ENCODE results near the gene SMTNL2.
"Not testable (repeated sequence)": the region's sequence is repeated elsewhere in the genome, so short reads cannot be mapped to it uniquely, and the experiment has no call there.

SMTNL2 gene

DNA sequence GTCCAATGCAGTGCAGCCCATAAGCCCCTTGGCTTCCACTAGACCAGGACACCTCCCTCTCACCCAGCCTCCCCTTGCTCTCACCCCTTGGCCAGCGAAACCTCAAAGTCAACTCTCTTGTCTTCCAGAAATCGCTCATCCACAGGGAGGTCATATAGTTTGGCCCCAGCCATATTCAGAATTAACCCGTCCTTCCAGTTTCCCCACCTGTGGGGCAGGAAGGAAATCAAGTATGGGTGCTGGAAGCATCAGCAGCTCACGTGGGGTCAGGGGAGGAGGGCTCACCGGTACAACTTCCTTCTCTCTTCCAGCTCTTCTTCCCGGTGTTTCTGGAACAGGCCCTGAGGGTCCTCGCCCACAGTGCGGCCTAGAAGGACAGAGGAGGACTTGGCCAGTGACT lies 54.4 kb downstream of the SMTNL2 start:
- not testable (repeated sequence) for DNase-seq

DNA sequence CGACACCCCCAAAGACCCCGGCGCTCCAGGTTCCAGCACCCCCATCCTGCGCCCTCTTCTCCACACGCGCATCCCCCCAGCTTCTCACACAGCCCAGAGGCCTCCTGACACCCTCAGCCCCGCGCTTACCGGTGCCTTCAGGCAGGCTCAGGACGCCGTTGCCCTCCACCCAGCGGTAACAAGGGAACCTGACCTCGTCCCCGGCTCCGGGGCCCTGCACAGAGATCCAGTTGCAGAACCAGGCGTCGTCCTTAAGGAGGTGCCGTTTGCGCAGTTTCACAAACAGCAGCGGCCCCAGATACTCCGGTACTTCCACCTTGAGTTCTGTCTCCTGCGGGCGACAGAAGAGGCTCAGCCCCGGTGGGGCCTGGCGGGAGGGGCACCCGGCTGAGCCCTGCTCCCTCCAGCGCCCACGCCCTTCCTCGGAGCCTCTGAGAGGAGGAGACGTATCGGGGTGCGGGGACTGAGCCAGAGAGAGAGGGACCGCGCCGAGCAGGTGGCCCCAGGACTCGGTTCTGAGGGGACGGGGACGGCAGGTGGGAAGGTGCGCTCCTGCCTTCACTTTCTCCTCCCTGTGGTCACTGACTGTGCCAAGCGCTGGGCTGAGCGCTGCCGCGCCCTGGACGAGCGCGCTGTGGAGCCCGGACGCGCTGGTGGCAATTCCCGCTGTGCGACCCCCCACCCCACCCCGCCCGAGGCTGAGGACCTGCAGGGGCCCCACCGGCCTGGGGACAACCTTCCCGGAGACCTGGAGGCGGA lies 55.2 kb downstream of the SMTNL2 start:
- peak; percentile 44 for DNase-seq

DNA sequence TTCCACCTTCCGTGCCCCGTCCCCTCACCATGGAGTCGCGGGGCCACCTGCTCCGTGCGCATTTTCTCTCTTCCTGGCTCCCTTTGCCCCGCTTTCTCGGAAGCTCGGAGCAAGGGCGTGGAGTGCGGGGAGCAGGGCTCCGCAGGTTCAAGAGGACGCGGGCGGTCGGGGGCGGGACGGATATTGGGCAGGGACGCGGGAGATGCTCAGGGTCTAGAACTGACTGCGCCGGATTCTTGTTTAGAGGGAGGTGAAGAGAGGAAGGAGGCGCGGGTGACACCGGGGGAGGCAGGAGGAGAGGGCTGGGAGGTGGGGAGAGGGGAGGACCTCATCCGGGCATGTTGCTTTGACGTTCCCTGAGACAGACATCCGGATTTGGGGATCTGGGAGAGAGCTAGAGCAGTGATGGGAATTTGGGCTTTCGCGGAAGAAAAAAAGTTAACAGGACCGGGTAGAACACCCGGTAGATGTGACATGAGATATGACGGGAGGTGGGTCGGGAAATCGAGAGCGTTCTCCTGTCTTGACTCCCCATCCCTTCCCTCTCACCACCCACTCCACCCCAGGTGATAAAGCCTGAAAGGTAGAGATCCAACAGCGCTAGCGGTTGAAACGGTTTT lies 56.4 kb downstream of the SMTNL2 start:
- DNase-seq: peak; percentile 32

DNA sequence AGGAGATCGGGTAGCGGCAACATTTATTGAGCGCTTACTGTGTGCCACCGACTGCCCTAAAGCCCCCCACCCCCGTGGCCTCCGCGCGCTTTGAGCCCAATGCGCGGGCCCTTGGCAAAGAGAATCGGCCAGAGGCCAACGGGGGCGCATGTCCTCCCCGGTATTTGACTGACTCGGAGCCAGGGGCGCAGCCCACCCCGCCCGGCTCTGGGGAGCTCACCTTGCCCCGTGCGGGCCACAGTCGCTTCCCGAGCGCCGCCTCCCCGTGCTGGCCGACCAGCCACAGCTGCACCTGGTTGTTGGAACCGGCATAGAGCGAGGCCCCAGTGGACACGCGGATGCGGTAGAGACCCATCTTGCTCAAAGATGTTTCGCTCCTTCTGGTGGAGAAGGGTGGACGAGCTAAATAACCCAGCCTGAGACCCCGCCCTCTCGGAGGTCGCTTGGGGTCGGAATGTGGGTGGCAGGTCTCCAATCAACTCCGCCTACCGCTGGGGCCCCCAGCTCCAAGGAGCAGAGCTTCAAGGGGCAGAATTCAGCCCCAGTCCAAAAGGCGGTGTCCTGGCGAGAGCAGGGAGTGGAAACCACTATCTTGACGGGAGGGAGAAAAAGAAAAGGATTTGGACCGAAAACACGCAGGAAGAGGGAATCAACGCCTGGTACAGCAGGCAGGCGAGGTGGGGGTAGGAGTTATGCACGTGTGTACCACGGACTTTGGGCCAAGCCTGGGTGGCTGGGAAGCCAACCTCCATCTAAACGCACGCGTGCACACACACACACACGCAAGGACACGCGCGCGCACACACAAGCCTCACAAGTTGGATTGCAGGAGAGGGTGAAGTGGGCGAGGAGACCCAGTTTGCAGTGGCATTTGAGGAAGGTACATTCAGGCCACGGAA lies 57.2 kb downstream of the SMTNL2 start, which contains the start of gene ALOX15:
ALOX15 (minus strand) TSS at position 382 of the 899 bp plus-strand sequence; CDS start at position 355, 27 bp downstream.
- no peak for DNase-seq

DNA sequence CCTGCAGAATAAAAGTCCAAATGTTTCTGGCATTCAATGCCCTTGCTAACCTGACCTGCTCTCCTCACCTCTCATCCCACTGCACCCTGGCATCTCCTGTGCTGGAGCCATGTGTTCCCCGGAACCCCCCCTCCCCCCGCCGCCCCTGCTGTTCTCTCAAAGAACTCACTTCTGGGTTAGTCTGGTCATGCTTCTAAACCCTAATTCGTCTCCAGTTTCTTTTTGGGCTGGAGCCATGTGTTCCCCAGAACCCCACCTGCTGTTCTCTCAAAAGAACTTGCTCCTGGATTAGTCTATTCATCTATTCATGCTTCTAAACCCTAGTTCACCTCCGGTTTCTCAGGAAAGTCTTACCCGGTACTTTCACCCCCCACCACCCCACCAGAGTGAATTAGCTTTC lies 58.0 kb downstream of the SMTNL2 start:
- no peak for DNase-seq

DNA sequence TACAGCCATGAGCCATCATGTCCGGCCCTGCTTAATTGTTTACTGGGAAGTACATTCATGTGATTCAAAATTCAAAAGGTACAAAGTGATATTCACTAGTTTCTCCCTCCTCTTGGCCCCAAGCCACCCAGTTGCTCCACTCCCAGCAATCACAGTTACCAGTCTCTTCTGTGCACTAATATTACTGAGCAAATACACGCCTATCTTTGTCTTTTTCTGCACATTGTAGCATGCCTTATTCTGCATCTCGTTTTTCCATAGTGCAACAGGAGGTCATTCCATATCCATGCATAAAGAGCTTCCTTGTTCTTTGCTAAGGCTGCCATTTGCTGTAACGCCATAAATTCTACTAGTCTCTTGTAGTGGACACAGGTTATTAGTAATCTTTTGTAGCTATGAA lies 59.3 kb downstream of the SMTNL2 start:
- no peak for DNase-seq

DNA sequence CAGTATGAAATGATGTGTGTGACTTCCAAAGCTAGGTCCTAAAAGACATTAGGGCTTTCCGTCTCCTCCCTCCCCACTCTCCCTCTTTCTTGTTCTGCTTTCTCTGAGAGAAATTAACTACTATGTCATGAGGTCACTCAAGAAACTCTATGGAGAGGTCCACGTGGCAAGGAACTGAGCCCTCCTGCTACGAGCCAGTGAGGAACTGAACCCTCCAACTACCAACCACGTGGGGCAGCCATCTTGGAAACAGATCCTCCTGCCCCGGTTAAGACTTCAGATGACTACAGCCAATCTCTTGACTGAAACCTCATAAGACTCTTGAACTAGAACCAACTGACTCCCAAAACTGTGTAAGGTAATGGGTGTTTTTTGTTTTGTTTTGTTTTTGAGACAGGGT lies 61.3 kb downstream of the SMTNL2 start:
- no peak for DNase-seq

DNA sequence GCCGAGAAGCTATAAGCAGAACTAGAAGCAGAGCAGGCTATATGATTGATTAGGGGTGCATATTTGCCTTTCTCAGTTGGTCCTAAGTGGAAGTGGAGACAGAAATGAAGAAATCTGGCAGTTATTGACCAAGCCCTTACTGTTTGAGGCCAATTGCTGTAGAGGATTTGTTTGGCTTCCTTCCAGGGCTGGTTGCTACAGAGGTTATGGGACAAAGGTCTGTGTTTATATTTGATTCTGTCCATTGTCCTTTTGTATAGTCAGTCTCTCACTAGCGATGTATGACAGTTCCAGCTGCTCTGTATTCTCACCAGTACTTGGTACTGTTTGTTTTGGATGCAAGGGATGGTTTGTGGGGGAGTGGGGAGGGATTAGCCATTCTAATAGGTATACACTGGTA lies 64.4 kb downstream of the SMTNL2 start:
- DNase-seq: no peak

DNA sequence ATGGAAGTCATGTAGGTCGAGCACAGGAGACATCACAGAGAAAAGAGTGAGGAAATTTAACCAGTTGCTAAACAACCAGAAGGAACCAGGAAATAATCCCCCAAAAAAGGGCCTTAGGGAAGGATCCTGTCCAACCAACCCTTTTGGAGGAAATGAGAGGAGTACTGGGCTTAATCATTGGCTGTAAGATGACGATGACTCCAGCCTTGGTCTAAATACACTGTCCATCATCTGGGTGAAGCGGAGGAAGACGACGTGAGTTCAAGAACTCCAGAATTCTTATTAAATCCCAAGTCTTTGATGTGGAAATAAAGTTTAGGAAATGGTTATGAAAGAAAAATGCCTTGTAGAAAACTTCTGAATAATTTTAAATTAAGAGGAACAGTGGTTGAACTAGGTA lies 68.7 kb downstream of the SMTNL2 start:
- DNase-seq: no peak

DNA sequence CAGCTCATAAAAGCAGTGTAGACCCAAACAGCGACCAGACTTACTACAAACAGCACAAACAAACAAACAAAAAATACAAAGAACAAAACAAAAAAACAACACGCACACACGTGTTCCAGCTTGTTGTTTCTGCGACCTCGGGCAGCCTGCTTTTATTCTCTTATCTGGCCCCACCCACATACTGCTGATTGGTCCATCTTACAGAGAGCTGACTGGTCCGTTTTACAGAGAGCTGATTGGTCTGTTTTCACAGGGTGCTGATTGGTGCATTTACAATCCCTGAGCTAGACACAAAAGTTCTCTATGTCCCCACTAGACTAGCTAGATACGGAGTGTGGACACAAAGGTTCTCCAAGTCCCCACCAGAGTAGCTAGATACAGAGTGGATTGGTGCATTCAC lies 71.6 kb downstream of the SMTNL2 start:
- DNase-seq: not testable (repeated sequence)

DNA sequence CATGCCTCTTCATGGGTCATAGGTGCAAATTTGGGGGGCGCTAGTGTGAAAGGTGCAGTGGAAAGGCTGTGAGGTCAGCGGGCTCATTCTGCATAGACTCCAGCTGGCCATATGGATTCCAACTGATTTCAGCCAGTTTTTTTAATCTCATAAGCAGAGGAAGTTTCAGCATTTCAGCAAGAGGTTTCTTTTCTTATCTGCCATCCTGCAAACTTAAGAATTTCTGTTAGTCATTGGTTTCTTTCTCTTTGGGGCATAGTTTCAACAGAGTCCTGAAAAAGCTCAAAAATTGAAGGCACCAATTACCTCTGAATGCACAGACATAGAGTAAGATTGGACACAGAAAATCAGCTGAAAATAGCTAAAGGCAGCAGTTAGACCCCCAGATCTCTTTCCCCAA lies 73.3 kb downstream of the SMTNL2 start:
- no peak for DNase-seq
